SH-SY5Y (cell line): ENCODE measurements around the gene CCDC150.

Experiments used
- GATA2 ChIP-seq: IDR thresholded peaks from 2 replicates; pipeline ENCODE4 v1.6.1; 2011; ENCODE audit warnings: mild to moderate bottlenecking, low read depth, low read length
- GATA3 ChIP-seq: IDR thresholded peaks from 2 replicates; pipeline ENCODE4 v1.6.1; 2011; ENCODE audit warnings: low read depth, mild to moderate bottlenecking, low read length, moderate library complexity

GRCh38 chr2:196681510-196681909 is 42.0 kb downstream of the CCDC150 start:
- TF ChIP-seq GATA3 (no peak), GATA2 (no peak)
